HG02642 (cell line): ENCODE measurements around the gene ITGA4.

Experiments
- ATAC-seq: cut with Tn5 transposase; IDR thresholded peaks from one replicate; pipeline ENCODE4 v1.9.1; 2021; ENCODE audit warnings: mild to moderate bottlenecking; ENCODE audit not compliant: unreplicated experiment, poor library complexity

The ITGA4 gene

DNA sequence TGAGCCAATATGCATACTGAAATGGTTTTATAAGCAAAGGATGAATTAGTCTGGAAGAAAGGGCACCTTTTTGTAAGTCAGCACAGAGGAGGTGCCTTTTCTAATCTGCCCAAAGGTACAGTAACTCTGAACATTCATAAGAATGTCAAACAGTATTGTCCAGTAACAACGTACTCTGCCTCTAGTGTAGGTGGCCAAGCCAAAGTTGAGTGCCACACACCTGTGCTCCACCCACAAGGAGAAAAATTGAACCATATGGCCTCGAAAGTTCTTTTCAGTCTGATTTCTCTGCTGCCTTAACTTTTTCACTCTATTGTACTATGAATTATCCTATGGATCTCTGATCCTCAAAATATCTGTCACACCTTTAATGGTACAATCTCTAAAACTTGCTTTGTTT lies 112.9 kb downstream of the ITGA4 start:
- no peak for ATAC-seq

DNA sequence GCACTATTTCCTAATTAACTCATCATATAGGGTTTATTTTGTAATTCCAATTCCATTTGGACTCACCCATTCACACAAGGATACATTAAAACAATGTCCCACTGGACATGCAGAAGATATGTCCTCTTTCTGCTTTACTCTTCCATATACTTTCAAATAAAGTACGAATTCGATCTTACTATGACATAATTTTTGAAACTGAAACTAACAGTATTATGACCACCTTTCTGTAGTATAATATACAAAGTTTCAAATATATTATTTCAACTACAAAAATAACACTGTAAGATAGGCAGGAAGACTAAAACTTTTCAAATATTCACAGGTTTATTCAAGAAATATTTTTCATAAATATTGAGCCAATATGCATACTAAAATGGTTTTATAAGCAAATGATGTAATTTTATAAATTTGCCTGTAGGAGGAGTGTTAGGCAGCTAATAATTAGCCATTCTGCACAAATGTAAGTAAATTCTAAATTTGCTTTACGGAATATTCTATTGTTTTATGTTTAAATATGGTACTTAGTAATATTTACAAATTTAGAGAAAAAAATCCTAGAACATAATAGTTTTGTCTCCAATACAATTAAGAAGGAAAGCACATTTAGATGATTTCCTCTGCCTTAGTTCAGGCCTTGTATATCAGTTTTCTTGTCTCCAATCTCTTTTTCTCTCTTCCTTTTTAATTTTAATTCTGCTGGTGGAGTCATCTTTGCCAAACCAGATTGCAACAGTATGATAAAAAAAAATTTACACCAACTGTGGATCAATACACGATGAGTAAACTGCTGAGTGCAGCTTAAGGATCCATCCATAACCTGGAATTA lies 113.9 kb downstream of the ITGA4 start:
- no peak for ATAC-seq

DNA sequence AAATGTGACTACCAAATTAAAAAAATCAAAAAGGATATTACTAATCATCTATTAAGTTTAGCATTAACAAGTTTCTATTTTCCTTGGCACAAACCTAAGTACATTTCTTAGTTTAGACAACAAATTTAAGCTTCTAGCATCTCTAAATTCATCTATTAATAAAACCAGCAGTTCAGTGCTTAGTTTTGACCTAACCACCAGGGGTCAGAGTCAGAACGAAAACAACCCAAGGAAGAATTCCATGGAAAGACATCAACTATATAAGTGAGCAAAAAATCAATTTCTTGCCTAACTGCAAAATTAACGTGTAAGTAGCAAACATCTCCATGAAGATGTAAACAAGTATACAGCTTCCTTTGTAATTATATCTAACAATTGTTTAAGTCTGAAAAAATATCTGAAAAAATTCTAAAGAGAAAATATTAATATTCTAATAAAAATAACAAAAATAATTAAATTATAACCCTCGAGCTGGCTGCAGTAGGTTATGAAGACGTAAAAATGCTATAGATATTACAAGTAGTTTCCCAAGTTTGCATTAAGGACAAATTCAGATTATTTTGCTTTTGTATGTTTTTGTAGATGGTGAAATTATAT lies 116.1 kb downstream of the ITGA4 start:
- no peak for ATAC-seq

GRCh38 chr2:181574321-181574720 lies 117.1 kb downstream of the ITGA4 start:
- ATAC-seq: no peak

DNA sequence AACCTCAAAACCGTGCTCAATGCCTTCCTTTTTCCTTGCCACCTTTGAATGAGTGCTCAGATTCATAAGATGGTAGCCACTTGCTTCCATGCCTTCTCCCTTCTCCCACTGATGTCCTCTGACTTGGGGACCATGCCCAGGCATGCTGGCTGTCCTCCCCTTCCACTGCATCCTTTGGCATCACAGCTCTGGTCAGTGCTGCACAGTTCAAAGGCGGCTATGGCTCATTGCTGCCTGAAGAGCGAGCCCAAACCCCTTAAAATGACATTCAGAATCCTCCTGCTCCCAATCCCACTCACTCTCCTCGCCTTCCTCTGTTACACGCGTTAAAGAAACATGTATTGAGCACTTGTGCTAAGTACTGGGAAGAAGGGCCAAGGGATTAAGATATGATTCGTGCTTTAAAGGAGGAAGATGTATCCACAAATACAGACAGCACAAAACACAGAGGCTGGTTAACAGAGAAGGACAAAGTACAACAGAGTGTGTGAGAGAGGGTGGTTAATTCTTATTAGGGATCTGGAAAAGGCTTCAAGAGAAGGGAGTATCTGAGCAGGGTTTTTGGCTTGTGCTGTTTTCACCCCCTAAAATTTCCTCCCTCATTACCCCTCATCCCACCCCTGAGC lies 118.0 kb downstream of the ITGA4 start:
- no peak for ATAC-seq

DNA sequence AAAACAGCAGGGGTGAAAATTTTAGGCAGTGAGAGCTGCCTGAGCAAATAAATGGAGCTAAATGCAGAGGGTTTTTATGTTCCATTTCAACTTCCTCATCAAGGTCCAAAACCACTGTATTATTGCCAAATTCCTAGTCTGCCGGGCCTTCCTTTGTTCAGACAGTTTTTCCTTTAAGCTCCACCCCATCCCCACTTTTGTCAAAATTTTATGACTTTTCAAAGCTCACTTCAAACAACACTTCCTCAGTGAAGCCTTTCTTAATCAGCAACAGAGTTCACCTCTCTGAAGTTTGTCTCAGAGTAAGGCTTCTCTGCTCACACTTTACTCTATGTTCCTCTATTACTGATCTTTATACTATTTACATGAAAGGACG lies 118.5 kb downstream of the ITGA4 start:
- ATAC-seq: no peak

GRCh38 chr2:181576431-181576830 lies 119.2 kb downstream of the ITGA4 start:
- no peak for ATAC-seq

- no peak for ATAC-seq
Measured at GRCh38 chr2:181578829-181579228, 121.6 kb downstream of the ITGA4 start.

GRCh38 chr2:181581534-181581933 lies 124.3 kb downstream of the ITGA4 start:
- ATAC-seq: no peak

DNA sequence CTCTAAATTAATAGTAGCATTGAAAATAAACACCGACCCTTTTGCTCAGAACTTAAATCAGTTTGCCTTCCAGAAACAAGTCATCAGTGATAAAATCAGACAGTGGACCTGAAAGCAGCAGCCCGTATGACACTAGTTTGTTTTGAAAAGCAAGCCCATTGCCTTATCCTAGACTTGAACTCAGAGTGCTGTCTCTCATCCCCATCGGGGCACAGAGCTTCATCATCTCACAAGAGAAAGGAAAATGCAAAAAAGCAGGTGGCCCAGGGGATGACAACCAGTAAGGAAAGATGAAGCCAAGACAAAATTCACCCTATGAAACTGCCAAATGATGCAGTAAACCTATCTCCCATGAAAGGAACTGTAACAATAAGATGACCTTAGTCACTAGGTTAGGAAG lies 128.5 kb downstream of the ITGA4 start:
- ATAC-seq: no peak
